Bone marrow (tissue), 2 donors: ENCODE results near the gene PROSER1.
"Not testable (repeated sequence)": the region's sequence is repeated elsewhere in the genome, so short reads cannot be mapped to it uniquely, and the experiment has no call there.

ENCODE experiments used
- DNase-seq, 2 donors: peaks; one replicate each; lab custom pipeline; 2025; lab: John Stamatoyannopoulos, UW

The PROSER1 gene

DNA sequence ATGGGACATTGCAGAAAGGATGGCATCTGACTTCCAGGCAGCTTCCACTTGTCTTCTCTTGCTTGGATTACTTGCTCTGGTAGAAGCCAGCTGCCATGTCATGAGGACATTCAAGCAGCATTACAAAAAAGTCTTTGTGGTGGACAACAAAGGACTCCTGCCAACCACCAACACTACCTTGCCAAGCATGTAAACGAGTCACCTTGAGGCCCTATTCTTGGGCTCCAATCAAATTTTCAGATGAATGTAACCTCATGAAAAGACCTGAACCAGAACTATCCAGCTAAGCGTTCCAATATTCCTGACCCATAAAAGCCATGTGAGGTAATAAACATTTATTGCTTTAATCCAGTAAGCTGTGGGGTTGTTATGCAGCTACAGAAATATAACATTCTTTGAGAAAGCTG lies 12.5 kb downstream of the PROSER1 start:
- no peak for DNase-seq

DNA sequence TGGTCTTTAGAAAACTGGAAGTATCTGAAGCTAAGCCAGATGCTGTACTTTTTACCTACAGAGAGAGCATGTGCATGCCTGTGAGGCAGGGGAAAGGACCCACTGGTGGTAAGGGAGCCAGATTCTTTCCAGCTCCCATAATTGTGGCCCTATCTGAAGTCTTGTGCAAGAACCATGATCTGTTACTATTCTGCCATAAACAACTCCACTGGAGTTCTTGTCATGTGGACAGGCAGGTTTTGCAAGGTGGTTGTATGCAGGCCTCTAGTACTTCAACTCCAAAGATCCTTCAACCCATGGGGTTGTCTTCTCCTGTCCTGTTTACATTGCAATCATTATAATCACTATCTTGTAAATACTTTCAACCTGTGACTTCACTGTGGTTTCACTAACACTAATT lies 14.1 kb downstream of the PROSER1 start:
- no peak for DNase-seq

DNA sequence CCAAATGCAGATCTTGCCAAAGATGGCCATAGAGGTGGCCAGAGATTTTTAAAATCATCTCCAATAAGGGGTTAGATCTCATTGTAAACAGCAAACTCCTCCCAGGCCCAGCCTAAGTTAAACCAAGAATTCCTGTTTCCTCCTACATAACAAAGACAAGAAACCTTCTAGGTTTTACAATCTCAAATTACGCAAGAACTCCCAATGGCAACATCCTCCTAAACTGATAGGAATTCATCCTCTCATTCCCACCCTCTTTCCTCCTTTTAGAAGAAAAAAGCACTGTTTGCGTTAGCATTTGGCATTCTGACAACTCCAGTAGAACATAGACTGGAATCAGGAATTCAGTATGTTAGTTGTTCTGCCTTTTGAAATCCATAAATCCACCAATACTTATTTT lies 14.6 kb downstream of the PROSER1 start:
- no peak for DNase-seq

DNA sequence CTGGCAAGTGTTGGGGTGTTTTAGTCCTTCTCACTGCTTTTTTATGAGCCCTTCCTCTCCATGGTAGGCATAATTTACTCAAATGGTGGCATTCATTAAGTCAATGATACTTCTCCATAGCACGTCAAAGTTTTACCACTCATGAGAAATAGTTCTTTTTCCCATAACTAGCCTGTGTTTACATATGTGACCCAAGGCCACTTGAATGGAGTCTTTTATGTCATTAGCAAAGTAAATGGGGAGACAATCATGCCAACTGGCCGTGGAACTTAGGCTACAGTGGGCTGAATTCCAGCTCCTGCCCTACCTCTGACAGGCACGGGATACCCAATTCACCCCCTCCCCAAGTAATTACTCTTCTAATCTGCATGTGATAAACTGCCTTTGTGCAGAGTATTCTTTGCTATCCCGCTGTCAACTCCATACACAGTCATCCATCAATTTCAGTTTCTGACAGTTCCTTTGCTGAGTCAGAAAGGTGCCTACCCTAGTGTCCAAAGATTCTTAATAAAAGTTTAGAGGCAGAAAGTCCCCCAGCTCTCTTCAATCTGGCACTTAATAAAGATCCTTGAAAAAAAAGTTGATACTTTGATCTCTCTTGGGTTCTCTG lies 16.9 kb downstream of the PROSER1 start:
- DNase-seq, result no peak

DNA sequence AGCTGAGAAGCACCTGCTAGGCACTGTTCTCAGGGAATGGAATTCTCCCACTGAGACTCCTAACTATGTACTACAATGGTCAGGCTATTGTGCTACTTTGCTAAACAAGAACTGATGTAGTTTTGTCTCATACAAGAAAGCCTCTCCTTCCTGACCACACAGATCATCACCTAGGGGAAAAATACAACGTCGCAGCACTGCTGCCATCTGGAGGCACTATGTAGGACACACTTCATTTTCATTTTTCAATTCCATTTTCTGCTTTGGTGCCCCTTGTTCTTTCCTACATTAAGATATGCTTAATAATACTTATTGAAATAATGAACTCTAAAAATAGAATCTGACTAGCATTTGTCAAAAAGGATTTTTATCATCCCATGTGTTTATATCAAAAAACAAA lies 21.1 kb downstream of the PROSER1 start:
- no peak for DNase-seq

DNA sequence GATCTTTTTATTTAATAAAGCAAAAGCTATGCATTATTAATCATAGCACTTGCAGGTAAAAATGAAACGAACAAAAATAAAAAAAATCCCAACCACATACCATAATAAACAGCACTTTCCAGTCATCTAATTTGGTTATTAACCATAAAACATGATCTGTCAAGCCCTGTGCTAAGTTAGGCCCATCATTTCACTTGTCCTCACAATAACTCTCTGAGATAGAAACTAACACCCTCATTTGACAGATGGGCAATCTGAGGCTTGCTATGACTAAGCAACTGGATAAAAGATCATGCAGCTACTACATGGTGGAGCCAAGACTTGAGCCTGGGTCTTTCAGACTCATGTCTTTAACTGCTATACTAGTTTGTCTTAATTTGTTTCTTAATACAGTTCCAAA lies 21.8 kb downstream of the PROSER1 start:
- no peak for DNase-seq

DNA sequence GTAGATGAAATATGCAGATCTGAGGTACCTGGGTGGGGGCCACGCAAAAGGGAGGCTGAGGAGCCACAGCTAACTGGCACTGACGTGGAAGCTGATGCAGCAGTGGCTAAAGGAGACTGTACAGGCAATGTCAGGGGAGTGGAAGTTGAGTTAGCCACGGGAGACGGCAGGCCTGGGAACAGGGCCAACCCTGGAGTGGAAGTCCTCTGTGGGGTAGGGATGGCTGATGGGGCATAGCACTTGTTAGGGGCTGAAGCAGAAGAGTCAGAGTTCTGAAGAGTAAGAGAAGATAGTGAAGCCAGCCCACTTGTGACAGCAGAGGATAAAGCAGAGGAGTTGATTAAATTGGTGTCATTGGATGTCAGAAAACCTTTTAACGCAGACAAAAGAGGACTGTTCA lies 24.4 kb downstream of the PROSER1 start:
- no peak for DNase-seq

DNA sequence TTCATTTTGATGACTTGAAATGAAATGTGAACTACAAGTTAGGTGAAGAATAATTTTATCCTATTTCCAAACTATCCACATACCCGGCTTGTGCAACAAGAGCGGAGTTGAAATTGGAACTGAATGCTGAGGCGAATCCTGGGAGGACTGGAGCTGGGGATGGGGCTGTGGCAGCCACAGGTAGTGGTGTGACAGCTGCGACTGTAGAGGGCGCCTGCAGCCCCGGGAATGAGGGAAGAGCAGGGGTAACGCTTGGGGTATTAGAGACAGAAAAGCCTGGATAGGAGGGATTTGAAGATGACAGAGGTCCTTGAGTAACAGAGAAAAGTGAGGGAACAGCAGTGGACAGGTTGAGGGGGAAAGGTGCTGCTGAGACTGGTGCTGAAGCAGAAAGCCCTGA lies 25.3 kb downstream of the PROSER1 start:
- DNase-seq, result no peak

DNA sequence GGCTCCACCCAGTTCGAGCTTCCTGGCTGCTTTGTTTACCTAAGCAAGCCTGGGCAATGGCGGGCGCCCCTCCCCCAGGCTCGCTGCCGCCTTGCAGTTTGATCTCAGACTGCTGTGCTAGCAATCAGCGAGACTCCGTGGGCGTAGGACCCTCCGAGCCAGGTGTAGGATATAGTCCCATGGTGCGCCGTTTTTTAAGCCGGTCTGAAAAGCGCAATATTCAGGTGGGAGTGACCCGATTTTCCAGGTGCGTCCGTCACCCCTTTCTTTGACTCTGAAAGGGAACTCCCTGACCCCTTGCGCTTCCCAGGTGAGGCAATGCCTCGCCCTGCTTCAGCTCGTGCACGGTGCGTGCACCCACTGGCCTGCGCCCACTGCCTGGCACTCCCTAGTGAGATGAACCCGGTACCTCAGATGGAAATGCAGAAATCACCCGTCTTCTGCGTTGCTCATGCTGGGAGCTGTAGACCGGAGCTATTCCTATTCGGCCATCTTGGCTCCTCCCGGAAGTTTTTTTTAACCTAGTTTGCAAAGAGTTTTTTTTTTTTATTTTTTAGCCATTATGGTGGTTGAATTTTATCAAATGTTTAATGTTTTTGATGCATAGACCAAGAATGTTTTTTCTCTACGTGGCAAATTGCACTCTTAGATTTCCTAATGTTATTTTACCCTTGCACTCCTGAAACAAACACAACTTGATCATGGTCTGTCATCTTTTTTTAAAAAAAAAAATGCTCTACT lies 31.3 kb downstream of the PROSER1 start:
- not testable (repeated sequence) for DNase-seq

DNA sequence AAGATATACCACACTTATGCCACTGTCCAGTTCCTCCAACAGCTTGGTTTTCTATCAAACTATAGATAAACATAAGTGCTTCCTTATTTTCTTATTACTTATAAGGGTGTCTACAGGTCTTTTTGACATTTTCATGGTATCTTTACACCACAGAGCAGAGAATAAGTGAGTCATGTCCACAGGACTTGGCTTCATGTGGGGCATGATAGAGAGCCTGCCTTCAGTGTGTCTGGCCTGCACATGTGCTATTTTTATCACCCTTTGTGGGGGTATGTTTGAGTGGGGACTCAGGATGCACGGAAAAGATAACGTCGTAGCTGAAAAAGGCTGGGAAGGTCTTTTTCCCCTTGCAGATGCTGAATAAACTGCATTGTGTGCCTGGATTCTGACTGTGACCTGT lies 39.1 kb downstream of the PROSER1 start:
- no peak for DNase-seq

DNA sequence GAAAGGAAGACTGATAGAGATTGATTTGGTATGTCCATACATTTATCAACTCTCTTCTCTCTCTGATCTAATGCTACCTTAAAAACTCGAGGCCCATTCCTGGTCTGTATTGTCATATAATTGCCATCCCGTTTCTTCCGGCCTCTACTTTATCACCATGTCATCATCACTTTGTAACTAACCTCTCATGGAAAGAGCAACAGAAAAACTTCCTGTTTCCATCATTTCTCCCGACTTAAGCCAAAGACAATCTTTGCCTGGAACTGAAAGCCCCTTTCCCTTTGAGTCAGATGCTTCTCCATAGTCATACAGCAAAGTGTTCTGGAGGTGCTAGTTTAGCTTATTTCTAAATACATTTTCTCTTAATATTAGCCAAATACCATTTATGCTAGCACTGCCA lies 44.5 kb downstream of the PROSER1 start:
- DNase-seq, result no peak

DNA sequence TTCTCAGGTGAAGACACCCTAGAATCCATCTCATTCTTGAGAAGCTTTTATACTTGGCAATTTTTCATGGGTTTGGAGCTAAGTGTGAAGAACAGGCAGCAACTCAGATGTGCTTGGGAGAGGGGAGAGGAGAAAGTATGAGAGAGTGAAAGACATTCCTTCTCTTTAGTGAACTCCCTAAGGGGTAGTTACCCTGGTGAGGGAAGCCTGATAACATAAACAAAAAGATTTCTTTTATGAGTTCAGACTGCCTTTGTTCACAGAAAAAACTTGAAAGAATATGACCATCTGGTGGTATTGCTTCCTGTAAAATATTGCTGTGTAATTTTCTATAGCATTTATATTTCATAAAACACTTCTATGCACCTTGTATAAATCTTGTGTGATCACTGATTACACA lies 47.2 kb downstream of the PROSER1 start, which contains the start of gene STOML3:
TSS of gene STOML3 (minus strand) at position 139 of the 400 bp plus-strand sequence. CDS start at position 29, 110 bp downstream.
- DNase-seq, result no peak

DNA sequence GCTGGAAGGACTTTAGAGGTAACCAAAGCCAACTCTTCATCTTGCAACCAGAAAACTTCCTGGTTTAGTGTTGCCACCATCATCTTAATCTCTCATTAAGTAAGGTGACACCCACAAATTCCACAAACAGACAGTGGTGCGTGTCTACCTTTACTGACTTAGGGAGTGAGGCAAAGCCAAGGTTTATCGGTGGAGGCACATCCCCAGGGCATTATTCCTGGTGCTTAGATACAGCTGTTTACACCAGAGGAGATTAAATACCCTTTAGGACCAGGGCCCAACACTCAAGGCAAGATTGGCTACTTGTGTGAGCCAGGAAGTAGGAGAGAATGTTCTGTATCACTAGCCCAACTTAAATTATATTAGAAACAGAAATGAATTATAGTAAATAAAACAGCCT lies 56.8 kb downstream of the PROSER1 start:
- DNase-seq, result no peak

DNA sequence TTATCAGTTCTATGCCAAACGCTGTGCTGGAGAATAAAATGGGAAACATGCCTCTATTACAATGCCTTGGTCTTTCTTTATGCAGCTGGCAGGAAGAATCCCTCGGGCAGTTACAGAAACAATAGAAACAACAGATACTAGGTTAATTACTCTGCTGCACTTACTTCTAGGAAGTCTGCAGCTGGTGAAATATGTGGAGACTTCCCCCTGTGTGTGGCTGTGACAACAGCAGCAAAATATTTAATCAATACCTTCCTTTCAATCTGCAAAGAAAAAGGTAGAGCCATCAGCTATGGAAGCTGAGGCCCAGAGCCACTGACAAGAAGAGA lies 57.2 kb downstream of the PROSER1 start:
- DNase-seq, result no peak

DNA sequence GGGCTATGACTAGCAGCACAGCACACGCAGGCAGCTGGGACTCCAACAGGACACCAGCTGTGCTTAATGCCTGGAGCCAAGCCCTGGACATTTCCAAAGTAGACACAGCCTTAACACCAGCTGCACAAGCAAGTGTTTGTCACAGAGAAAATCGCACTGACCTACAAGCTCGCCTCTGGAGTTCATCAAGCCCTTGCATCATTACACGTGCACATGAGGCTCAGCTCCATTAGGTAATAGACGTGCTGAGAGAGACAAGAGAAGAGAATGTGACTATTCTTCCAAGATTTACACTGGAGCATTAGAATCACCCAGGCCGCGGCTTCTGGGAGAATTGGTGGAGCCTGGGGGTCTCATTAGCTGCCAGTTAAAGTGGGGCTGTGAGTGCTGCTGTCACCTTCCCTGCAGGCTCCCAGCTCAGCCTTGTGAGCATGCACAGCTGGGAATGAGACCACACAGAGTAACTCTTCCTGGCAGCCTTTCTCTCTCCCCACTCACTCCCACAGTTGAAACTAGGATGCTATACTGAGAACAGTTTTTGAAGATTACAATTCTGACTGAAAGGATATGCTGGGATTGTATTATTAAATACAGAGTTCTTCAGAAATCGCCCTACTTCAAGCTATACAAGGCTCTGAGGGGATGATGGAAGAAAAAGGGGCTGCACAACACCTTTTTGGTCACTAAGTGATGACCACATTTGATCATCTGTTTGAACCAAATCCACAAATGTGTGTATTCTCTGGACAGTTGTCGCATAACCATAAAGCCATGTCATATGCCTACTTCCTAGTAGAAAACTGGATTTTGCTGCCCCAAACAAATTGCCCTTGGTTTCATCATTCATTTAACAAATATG lies 57.8 kb downstream of the PROSER1 start:
- no peak for DNase-seq

DNA sequence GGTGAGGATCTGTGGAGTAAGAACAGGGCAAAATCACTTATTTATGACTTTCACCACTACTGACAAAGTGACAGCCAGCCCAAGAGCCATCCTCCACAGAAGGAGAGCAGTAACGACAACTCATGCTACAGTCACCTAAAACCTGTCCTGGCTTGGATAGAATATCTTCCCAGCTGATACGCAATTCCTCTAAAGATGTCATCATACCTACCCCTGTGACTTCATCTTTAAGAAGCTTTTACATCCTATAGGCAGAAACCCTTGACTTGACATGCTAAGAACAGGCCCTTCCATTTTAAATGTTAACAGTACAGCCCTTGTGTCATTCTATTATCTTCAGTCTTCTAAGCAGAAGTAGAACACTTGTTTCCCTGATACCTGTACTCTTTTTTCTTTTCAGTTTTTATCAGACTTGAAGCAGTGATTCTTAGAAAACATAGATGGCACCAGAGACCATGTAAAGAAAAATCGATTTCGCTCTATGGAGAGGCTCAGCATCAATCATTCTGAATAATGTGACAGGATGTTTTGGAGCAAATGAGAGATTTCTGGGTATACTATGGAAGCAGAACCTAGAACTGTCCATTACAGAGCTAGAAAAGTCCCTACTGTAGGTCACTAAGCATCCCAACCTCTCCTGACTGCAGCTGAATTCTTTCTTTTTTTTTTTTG lies 67.4 kb downstream of the PROSER1 start:
- no peak for DNase-seq

DNA sequence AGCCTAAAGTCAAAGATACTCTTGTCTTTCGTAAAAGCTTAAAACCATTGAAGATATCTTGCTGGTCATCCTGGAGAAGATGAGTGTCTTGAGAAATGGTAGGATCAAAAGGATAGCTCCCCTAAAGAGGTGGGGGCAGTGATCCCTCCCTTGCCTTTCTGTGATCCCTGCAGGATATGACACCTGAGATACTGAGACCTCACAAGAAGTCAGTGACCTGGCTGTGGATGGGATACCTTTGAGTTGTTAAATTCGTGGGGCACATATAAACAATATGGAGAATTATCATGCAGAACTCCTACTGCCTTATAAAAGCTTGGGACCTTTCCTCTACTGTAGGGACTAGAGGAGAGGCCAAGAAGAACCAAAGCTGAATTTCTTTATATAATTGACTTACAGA lies 68.7 kb downstream of the PROSER1 start:
- DNase-seq, result no peak

DNA sequence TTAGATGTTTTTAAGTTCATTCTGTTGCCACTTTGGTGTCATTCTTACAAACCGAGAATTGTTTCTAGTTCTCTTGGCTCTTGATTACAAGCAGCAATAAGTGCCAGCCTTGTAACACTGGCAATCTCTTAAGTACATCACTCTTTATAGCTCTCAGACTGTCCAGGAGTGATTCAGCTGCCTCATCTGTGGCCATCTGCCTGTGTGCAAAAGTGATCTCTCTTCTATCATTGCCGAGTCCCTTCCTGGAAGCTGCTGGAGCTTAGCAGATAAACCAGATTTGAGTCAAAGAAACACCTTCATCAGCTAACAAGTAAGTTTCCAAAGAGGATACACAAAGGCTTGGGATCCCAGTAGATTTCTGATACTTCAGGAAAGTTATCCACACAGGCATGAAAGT lies 70.4 kb downstream of the PROSER1 start:
- DNase-seq, result no peak

DNA sequence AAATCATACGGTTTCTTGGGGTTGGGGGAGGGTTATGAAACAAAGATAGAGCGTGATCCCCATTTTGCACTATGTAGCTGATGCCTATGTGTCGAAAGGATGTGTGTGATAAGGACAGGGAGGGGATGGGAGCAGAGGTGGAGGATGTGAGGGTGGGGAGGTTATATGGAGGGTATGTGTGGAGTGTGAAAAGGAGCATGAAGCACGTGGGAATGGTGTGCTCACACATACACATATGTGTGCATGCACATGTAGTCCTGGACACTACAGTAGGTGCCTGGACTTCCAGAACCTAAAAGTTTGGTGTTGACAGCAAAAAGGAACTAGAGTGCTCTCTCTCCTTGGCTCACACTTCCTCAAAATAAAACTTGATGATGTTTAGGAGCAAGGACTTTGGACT lies 72.6 kb downstream of the PROSER1 start:
- DNase-seq, result no peak

DNA sequence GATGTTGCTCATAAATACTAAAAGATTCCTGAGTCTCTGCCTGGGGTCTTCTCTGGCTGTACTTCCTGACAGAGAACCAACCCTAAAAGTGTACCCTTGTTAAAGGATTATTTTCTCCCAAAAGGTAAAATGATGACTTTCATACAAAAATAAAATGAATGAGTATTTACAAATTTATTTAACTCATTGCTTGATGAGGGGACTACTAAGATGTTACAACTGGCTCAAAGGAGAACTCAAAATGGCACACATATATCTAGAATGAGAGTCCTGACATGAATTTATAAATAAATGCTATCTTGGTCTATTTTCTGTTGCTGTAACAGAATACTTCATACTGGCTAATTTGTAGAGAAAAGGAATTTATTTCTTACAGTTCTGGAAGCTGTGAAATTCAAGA lies 77.7 kb downstream of the PROSER1 start:
- DNase-seq, result no peak
